Endometrial microvascular endothelial cells (primary cell): ENCODE measurements around the gene KSR2. TPM values are rescaled to one million over a fixed set of nuclear protein-coding genes. Genes with fewer than 3 reads are reported as not detected.
"Not testable (repeated sequence)": the region's sequence is repeated elsewhere in the genome, so short reads cannot be mapped to it uniquely, and the experiment has no call there.

ENCODE experiments used
- in situ Hi-C: cut with HindIII; loops from 2 replicates; pipeline ENCODE4 v1.10.0; 2017; ENCODE audit warnings: low sequenced_read_pairs, low pct_unique_long_range_greater_than_20kb; ENCODE audit errors: inconsistent ontology term
- total RNA-seq: library from RNA; depleted of rRNA; stranded (reverse); fragments of >200 nt; gene quantifications from one replicate; pipeline ENCODE4 v1.2.3, GENCODE V29; 2015; ENCODE audit errors: inconsistent ontology term

The KSR2 gene
- total RNA-seq, 1 donor from 2014 or later, result 5.0 TPM

- in situ Hi-C loops, result no loop called here
These were observed 235.3 kb downstream of the KSR2 start for GRCh38 chr12:117733549-117733805.

DNA sequence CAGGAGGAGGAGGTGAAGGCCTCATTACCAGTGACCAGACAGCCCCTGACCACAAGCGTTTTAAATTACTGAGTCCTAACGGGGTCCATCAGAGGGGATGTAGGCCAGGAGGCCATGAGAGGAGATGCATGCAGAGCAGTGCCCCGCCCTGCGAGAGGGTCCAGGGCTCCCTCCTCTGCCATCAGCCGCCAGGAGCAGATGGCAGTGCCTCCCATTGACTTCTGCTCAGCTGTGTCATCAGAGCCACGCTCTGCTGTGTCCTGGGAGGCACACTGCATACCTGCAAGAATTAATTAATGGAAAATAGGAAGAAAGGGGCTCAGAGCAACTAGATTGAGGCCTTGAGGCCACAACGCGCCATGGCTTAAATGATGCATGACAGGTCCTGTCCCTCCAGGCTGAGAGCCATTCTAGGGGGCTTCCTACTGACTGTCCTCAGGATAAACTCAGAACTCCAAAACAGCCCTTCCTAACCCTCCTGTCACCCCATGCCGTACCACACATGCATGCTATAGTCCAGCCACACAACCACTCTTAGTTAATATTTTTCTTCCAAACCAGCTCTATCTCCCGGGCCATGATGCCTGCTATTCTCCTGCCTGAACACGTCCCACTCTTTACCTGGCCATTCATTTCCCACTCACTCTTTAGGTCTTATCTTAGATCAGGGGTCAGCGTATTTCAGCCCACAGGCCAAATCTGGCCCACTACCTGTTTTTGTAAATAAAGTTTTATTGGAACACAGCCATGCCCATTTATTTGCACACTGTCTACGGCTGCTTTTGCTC, 235.8 kb downstream of the KSR2 start:
- in situ Hi-C loops, result no loop called here

GRCh38 chr12:117731131-117731530, 237.7 kb downstream of the KSR2 start:
- in situ Hi-C loops, result not testable (repeated sequence)

DNA sequence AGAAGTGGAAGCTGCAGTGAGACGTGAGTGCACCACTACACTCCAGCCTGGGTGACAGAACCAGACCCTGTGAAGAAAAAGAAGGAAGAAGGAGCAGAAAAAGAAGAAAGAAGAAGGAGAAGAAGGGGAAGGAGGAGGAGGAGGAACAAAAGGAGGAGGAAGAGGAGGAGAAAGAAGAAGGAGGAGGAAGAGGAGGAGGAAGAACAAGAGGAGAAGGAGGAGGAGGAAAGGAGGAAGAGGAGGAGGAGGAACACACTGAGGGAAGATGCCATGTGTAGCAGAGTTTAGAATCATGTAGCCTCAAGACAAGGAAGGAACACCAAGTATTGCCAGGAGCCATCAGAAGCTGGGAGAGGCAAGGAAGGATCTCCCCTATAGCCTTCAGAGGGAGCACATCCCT, 241.5 kb downstream of the KSR2 start:
- in situ Hi-C loops, result no loop called here

- in situ Hi-C loops, result no loop called here
These were observed 244.2 kb downstream of the KSR2 start for GRCh38 chr12:117724543-117724942.

- in situ Hi-C loops, result no loop called here
These were observed 250.2 kb downstream of the KSR2 start for GRCh38 chr12:117718559-117718958.

DNA sequence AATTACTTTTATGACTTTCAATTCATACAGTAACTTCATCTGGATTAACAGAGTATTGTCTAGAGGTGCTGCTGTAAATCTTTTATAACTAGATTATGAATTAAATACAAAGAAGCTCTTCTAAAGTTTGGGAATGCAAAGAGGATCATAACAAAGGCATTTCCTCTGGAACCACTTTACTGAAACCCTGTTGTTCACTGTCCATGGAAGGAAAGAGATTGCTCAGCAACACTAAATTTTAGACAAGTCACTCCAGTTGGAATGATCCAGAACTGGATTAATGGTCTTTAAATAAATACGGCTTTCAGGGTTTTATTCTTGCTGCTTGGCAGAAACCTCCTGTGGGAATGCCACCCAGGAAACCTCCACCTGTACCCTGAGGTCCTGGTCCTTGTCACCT, 250.6 kb downstream of the KSR2 start:
- in situ Hi-C loops, result no loop called here

GRCh38 chr12:117714203-117714602, 254.6 kb downstream of the KSR2 start:
- in situ Hi-C loops, result no loop called here

DNA sequence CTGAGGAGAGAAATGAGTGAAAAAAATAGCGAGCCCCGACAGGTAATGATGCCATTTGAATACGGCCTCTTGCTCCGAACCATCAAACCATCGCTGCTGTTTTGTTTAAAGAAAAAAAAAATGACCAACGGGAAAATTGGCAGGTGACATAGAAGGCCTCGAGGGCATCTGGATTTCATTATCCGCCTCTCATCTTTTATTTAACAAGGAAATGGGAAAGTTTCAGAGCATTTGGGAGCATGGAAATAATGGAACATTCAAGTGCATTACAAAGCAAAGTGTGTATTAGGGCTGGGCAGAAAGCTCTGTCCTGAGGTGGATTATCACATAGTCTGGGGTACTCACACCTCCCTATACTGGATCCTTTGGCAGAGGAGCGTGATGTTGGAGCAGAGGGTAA, 258.7 kb downstream of the KSR2 start:
- in situ Hi-C loops, result no loop called here

GRCh38 chr12:117707861-117708260, 260.9 kb downstream of the KSR2 start:
- in situ Hi-C loops, result no loop called here

DNA sequence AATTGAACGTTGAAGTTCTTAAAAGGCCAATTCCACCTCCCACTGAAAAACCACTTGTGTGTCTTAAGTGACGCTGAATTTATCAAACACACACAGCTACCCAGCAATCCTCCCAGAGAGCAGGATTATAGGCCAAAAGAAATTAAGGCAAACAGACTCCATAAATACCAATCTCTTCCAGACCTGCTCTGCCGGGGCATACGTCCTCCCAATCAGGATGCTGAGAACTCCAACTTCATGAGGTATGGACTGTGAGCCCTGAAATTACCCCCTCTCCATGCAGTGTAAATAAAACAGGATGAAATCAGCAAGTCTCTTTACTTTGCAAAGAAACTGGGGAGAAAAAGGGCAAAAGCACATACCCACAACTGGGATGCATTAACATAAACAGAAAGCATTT, 265.2 kb downstream of the KSR2 start:
- in situ Hi-C loops, result no loop called here

DNA sequence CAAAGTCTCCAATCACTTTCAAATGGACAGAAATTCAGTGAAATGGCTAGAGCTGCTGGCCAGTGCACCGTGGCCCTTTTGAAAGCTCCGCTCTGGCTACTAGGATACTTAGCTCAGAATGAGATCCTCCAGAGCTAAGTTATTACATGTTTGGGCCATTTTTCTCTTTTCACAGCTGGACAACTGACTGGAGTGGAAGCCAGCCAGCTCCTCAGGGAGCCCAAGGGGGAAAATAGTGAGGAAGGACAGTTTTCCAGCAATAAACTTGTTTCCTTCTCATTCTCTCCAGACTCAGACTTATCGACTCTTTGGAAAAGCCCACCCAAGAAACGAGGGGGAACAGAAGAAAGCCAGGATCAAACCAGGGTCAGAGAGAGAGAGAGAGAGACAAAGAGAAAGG, 266.0 kb downstream of the KSR2 start:
- in situ Hi-C loops, result no loop called here

DNA sequence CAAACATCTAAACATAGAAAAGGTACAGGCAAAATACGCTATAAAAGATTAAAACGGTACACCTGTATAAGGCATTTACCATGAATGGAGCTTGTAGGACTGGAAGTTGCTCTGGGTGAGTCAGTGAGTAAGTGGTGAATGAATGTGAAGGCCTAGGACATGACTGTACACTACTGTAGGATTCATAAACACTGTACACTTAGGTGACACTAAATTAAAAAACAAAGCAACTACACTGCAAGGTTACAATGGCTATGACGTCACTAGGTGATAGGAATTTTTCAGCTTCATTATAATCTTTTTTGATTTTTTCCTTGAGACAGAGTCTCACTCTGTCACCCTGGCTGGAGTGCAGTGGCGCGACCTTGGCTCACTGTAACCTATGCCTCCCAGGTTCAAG, 269.2 kb downstream of the KSR2 start:
- in situ Hi-C loops, result no loop called here

- in situ Hi-C loops, result no loop called here
These were observed 269.7 kb downstream of the KSR2 start for GRCh38 chr12:117699118-117699517.

GRCh38 chr12:117695956-117696355, 272.8 kb downstream of the KSR2 start:
- in situ Hi-C loops, result no loop called here

GRCh38 chr12:117692512-117692911, 276.3 kb downstream of the KSR2 start:
- in situ Hi-C loops, result no loop called here

GRCh38 chr12:117689857-117690256, 278.9 kb downstream of the KSR2 start:
- in situ Hi-C loops, result no loop called here

DNA sequence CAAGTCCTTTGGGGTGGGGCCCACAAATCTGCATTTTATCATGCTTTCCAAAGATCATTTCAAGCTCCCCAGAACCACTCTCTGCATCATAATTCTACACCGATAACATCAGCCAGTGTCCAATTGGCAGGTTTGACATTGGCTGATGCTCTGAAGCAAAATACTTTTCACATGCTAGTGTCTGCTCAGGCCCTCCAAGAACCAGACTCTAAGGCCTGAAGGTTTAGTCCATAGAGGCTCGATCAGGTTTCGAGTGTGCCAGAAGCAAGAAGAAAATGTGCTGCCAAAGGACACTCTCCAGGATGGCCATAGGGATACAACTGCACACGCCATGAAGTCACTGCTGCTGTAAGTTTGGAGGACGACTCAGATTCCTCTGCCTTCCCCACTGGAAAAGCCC, 280.3 kb downstream of the KSR2 start:
- in situ Hi-C loops, result no loop called here

GRCh38 chr12:117686911-117687377, 281.8 kb downstream of the KSR2 start:
- in situ Hi-C loops, result no loop called here

- in situ Hi-C loops, result no loop called here
These were observed 282.6 kb downstream of the KSR2 start for GRCh38 chr12:117686210-117686609.
